ENCODE results near the gene STAT5A. TPM values are rescaled to one million over a fixed set of nuclear protein-coding genes. Genes with fewer than 3 reads are reported as not detected.
"Not testable (repeated sequence)": the region's sequence is repeated elsewhere in the genome, so short reads cannot be mapped to it uniquely, and the experiment has no call there.

The STAT5A gene
- total RNA-seq, 1 donor from 2014 or later = 346 TPM

- intact Hi-C loops (cut with micrococcal nuclease) = no loop called here
- H3K27me3 Mint-ChIP-seq = no peaks in the 10 kb centered on the region
- H3K4me3 Mint-ChIP-seq = peak overlapping the region; percentile 35
- H3K36me3 Mint-ChIP-seq (ENCODE audit: low read depth) = peaks cover 56% of the 10 kb centered on the region
- peak overlapping the region; percentile 76 for H3K27ac Mint-ChIP-seq
- peaks cover 34% of the 10 kb centered on the region for H3K4me1 Mint-ChIP-seq
- no peak for DNase-seq
- H3K9me3 Mint-ChIP-seq = peaks cover 7% of the 10 kb centered on the region
Observed at GRCh38 chr17:42348104-42348503, 59.8 kb downstream of the STAT5A start.

GRCh38 chr17:42354956-42355843 is 66.9 kb downstream of the STAT5A start:
- peak overlapping the region; percentile 39 for H3K27ac Mint-ChIP-seq
- H3K4me1 Mint-ChIP-seq = peaks cover 39% of the 10 kb centered on the region
- intact Hi-C loops (cut with micrococcal nuclease) = no loop called here
- H3K36me3 Mint-ChIP-seq (ENCODE audit: low read depth) = peaks cover 25% of the 10 kb centered on the region
- H3K4me3 Mint-ChIP-seq = peak overlapping the region; percentile 38
- no peaks in the 10 kb centered on the region for H3K9me3 Mint-ChIP-seq
- no peaks in the 10 kb centered on the region for H3K27me3 Mint-ChIP-seq
- no peak for DNase-seq

- Mint-ChIP-seq H3K27me3 (no peaks in the 10 kb centered on the region), H3K36me3 (ENCODE audit: low read depth) (peaks cover 43% of the 10 kb centered on the region), H3K27ac (peak overlapping the region; percentile 67), H3K4me3 (no peak overlapping the region), H3K9me3 (peaks cover 12% of the 10 kb centered on the region), H3K4me1 (peaks cover 54% of the 10 kb centered on the region)
- DNase-seq = no peak
- intact Hi-C loops (cut with micrococcal nuclease) = no loop called here
Observed at GRCh38 chr17:42358434-42358833, 70.1 kb downstream of the STAT5A start.

- Mint-ChIP-seq H3K4me3 (no peak overlapping the region), H3K4me1 (peaks cover 57% of the 10 kb centered on the region), H3K27me3 (no peaks in the 10 kb centered on the region), H3K36me3 (ENCODE audit: low read depth) (peaks cover 48% of the 10 kb centered on the region), H3K27ac (peak overlapping the region; percentile 67), H3K9me3 (peaks cover 16% of the 10 kb centered on the region)
- no peak for DNase-seq
- intact Hi-C loops (cut with micrococcal nuclease) = no loop called here
Observed at GRCh38 chr17:42359133-42359532, 70.8 kb downstream of the STAT5A start.

GRCh38 chr17:42360388-42360787 is 72.1 kb downstream of the STAT5A start:
- H3K27me3 Mint-ChIP-seq; DNase-seq; intact Hi-C loops (cut with micrococcal nuclease); H3K4me3 Mint-ChIP-seq: not testable (repeated sequence)
- Mint-ChIP-seq H3K4me1 (peaks cover 65% of the 10 kb centered on the region), H3K27ac (peak overlapping the region; percentile 45), H3K36me3 (ENCODE audit: low read depth) (peaks cover 57% of the 10 kb centered on the region), H3K9me3 (peaks cover 16% of the 10 kb centered on the region)

Other genes with a start within 250 kb of the STAT5A start
- gene C17orf113, start 237.9 kb upstream of the STAT5A start, total RNA-seq = 0.05 and 0.07 TPM in 2 replicates
- 0.16 TPM in 1 of 2 replicates, not detected in the other for gene ZNF385C, start 190.0 kb upstream of the STAT5A start, total RNA-seq
- 22.9 and 25.8 TPM in 2 replicates for gene DHX58, start 175.8 kb upstream of the STAT5A start, total RNA-seq
- 76.6 and 77.4 TPM in 2 replicates for gene KAT2A, start 167.1 kb upstream of the STAT5A start, total RNA-seq
- not detected in 2 replicates for gene HSPB9, start 165.7 kb upstream of the STAT5A start, total RNA-seq
- gene RAB5C, start 133.5 kb upstream of the STAT5A start, total RNA-seq = 55.8 and 64.6 TPM in 2 replicates
- 1.6 and 2.3 TPM in 2 replicates for gene KCNH4, start 107.4 kb upstream of the STAT5A start, total RNA-seq
- not detected in 2 replicates for gene HCRT, start 103.0 kb upstream of the STAT5A start, total RNA-seq
- gene GHDC, start 94.0 kb upstream of the STAT5A start, total RNA-seq = 14.4 and 17.5 TPM in 2 replicates
- 184 and 189 TPM in 2 replicates for gene STAT5B, start 12.1 kb upstream of the STAT5A start, total RNA-seq
- 252 and 258 TPM in 2 replicates for gene STAT3, start 99.9 kb downstream of the STAT5A start, total RNA-seq
- gene CAVIN1, start 134.8 kb downstream of the STAT5A start, total RNA-seq = 2.4 and 2.7 TPM in 2 replicates
- gene ATP6V0A1, start 170.4 kb downstream of the STAT5A start, total RNA-seq = 16.9 and 18.8 TPM in 2 replicates
- 20.4 and 20.7 TPM in 2 replicates for gene NAGLU, start 247.7 kb downstream of the STAT5A start, total RNA-seq